Right ventricle myocardium superior (tissue), 1 donor: Measurements from ENCODE around the gene H6PD. TPM values are rescaled to one million over a fixed set of nuclear protein-coding genes. Genes with fewer than 3 reads are reported as not detected.

ENCODE experiments used
- ATAC-seq: fragments of 200-7000 bp; cut with Tn5 transposase; one replicate; pipeline ENCODE4 v1.9.1; 2020; ENCODE audit warnings: mild to moderate bottlenecking; ENCODE audit not compliant: poor library complexity
- DNase-seq: peaks from one replicate; pipeline ENCODE4 v3.0.0-alpha.2; 2020
- intact Hi-C: fragments of 100-400 bp; cut with DNase I; formaldehyde crosslinking; loops from one replicate; pipeline ENCODE4 v1.11.2; 2022
- total RNA-seq: library from RNA; stranded (reverse); fragmentation: NEBNext Ultra II Directional; extraction: Animal tissue kit (Norgen Biotek cat#: 25700); gene quantifications from one replicate; pipeline ENCODE4 v1.2.1, GENCODE V29; 2021
- donor health status: DM: no; HTN: yes; CAD: no; lungs with severe emphysema.

Gene H6PD
- total RNA-seq, 1 donor from 2014 or later, result 20.9 TPM

- intact Hi-C loops, result no loop called here
- peak; percentile 72 for ATAC-seq
- DNase-seq, result peak; percentile 92
These were observed 1.2 kb upstream of the H6PD start for GRCh38 chr1:9233241-9233941.

DNA sequence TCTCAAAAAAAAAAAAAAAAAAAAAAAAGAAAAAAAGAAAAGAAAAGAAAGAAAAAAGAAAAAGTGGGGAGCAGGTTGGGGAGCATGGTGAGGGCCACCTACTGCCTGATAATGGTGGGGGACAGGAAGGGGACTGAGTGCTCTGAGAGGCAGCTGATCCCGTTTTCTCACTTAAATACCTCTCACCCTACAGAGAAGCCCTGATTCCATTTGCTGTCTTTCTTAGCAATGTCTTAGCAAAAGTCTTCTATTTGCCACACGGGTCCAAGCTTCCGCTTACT, 692 bp upstream of the H6PD start:
- intact Hi-C loops, result no loop called here
- DNase-seq (no peak), ATAC-seq (no peak)

DNA sequence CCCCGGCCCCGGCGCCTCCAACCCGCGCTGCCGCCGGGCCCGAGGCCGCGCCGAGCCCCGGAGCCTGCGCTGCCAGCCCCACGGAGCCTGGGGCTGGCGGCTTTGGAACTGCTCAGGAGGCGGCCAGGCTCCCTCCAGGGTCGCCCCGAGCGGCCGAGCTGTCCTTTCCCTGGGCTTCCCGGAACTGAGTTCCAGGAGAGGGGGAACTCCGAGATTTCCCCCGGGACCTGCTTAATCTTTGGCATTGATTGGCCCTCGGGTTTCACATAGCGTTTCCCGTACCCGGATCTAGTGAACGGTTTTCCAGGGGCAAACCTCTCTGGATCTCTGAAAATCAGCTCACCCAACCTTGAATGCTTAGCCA, 504 bp downstream of the H6PD start:
- no peak for DNase-seq
- intact Hi-C loops, result no loop called here
- ATAC-seq, result no peak

GRCh38 chr1:9235560-9235959, 986 bp downstream of the H6PD start:
- ATAC-seq (no peak), DNase-seq (no peak)
- intact Hi-C loops, result no loop called here

DNA sequence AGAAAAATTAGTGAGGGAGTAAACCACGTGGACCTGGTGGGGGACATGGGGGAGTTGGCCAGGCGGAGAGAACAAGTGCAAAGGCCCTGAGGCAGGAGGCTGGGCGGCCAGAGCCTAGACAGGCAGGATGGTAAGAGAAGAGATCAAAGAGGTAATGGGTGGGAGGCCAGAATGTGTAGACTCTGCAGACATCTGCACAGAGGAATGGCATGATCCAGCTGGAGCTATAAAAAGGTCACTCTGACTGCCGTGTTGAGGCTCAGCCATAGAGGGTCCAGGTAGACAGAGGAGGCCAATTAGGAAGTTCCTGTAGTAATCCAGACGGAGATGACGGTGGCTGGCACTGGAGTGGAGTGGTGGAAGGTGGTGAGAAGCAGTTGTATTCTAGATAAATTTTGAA, 3.6 kb downstream of the H6PD start:
- DNase-seq, result no peak
- no peak for ATAC-seq
- intact Hi-C loops, result no loop called here

DNA sequence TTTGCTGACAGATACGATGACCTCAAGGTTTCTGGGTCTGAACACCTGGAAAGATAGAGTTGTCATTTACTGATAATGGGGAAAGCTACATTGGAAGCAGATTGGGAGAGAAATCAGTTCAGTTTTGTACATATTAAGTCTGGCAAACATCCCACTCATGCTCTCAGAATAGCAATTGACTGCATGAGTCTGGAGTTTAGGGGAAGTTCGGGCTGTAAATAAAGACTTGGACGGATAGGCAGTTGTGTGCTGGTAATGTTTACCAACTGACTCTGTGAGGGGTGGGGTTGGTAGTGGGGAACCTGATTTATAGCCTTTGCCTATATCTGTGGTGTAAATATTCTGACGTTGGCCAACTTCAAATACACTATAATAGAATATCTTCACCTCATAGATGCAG, 4.0 kb downstream of the H6PD start:
- intact Hi-C loops, result no loop called here
- ATAC-seq (no peak), DNase-seq (no peak)

- DNase-seq (peak; percentile 78), ATAC-seq (no peak)
- intact Hi-C loops, result no loop called here
These were observed 5.2 kb downstream of the H6PD start for GRCh38 chr1:9239622-9240401.

DNA sequence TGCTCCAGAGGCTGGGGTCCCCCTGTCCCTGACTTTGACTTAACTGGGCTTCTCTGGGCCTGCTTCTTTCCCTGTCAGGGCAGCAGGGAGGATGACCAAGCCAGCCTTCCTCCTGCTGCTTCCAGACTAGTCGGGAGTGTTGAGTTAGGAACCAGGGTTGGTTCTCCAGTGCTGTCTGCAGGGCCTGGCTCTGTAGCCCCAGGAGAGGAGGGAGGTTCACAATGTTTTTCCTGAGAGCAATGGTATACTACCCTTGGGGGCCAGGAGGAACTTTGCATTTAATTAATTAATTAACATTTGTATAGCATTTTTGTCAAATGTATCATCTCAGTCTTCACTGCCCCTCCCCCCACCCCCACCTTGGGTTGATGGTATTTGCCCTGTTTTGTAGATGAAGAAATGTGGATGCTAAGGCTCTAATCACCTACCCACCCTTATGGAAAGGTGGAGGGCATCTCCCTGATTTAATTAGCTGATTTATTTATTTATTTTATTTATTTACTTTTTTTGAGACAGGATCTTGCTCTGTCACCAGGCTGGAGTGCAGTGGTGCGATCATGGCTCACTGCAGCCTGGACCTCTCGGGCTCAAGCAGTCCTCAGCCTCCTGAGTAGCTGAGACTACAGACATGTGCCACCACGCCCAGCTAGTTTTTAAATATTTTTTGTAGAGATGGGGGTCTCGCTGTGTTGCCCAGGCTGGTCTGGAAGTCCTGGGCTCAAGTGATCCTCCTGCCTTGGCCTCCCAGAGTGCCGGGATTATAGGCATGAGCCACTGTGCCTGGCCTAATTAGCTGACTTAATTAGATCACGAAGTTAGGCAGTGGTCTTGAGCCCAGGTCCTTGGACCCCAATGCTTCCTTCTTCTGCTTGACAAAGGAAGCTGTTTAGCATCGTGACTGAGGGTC, 6.6 kb downstream of the H6PD start:
- intact Hi-C loops, result no loop called here
- no peak for ATAC-seq
- no peak for DNase-seq

DNA sequence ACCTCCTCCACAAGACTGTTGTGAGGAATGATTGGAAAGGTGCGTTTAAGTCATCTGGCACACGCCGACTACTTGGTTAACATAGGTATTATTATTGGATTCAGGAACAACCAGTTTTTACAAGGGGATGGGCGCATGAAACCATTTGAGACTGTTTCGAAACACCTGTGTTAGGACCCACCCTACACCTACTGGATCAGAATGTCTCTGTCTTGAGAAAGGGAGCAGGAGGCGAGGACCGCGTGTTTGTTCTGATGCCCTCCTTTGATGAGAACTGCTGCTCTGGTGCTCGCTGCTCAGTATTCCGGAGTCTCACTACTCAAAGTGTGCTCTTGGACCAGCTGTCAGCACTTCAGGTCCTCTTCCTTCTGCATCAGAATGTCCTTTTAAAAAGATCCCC, 7.3 kb downstream of the H6PD start:
- intact Hi-C loops, result no loop called here
- ATAC-seq, result peak; percentile 9
- DNase-seq, result no peak

- ATAC-seq, result peak; percentile 84
- intact Hi-C loops, result no loop called here
- DNase-seq, result peak; percentile 91
These were observed 7.9 kb downstream of the H6PD start for GRCh38 chr1:9242338-9242969.

- ATAC-seq, result peak; percentile 4
- DNase-seq, result no peak
- intact Hi-C loops, result no loop called here
These were observed 8.6 kb downstream of the H6PD start for GRCh38 chr1:9243066-9243739.

- ATAC-seq, result no peak
These were observed 10.1 kb downstream of the H6PD start for GRCh38 chr1:9244501-9245229.

DNA sequence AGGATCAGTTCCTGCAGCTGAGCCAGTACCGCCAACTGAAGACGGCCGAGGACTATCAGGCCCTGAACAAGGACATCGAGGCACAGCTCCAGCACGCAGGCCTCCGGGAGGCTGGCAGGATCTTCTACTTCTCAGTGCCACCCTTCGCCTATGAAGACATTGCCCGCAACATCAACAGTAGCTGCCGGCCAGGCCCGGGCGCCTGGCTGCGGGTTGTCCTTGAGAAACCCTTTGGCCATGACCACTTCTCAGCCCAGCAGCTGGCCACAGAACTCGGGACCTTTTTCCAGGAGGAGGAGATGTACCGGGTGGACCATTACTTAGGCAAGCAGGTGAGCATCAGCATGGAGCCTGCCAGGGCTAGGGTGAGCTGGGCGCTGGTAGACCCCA, 10.7 kb downstream of the H6PD start:
- ATAC-seq (no peak), DNase-seq (no peak)
- intact Hi-C loops, result no loop called here

More at GRCh38 chr1:9244501-9245229, 10.1 kb downstream of the H6PD start:
- intact Hi-C loops, result no loop called here
- DNase-seq, result no peak

DNA sequence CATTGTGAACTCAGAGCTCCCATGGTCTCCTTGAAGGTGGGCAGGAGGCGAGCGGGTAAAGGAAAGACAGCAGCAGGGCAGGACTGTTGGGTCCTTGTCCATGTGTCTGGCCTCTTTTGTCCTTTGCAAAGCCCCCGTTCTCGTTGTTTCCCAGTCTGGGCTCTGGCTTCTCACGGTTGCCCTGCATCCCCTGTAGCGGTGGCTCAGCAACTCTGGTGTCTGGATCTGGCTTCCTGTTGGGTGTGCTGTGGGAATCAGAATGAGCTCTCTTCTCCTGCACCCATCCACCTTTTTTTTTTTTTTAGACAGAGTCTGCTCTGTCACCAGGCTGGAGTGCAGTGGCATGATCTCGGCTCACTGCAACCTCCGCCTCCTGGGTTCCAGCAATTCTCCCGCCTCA, 11.1 kb downstream of the H6PD start:
- intact Hi-C loops, result no loop called here
- ATAC-seq (no peak), DNase-seq (no peak)

DNA sequence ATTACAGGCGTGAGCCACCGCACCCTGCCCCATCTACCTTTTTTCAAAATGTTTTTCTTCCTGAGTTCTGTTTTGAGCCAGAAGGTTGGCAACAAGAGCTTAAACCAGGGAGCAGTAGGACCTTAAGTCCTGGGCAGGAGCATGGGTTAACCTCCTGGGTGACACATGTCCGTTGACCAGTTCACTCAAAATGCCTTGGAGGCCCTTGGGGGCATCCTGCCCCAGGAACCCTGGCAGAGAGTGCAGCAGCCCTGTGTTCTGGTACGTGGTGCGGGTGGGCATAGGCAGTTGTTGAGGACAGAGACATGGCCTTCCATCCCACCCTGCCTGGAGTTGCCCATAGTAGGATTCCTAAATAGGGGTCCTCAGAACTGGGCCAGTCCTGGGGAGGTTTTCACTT, 11.6 kb downstream of the H6PD start:
- intact Hi-C loops, result no loop called here
- DNase-seq (no peak), ATAC-seq (no peak)

DNA sequence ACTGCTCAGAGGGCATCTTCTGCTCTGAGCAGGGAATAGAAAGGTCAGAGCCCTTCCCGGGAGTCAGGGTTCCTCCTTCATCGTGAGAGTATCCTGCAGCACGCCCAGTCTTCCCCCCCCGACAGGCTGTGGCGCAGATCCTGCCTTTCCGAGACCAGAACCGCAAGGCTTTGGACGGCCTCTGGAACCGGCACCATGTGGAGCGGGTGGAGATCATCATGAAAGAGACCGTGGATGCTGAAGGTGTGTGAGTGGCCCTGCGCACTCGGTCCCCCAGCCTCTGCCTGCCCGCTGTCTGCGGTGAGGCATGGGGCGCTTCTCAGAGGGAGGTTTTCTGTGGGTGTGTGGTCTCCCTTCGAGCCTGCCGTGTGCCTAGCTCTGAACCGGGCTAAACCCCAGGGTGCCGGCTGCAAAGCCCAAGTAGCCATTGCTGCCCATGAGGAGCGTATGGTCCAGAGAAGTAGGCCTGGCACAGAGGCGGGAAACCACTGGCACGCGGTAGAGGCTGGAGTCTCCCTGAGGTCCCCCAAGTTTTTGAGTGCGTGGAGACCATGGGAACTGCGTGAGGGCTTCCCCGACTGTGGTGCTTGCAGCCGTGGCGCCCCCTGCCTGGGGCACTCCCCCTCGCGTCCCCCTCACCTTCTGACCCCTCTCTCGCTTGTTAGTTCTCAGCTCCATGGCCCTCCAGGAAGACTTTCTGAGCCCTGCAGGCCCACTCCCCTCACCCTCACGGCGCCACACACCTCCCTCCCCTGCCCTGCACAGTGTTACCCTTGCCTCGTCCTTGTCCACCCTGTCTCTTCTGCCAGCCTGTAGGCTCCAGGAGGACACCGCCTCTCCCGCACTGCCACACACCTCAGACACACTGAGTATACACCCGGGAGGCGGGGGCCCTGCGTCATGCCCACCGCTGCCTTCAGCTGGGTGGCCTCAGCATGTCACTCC, 12.5 kb downstream of the H6PD start:
- DNase-seq, result no peak
- intact Hi-C loops, result no loop called here
- ATAC-seq, result peak; percentile 8

- ATAC-seq, result no peak
- no peak for DNase-seq
- intact Hi-C loops, result no loop called here
These were observed 13.3 kb downstream of the H6PD start for GRCh38 chr1:9247894-9248293.
